Measurements from ENCODE around the gene CDH2. TPM values are rescaled to one million over a fixed set of nuclear protein-coding genes. Genes with fewer than 3 reads are reported as not detected.
A peak's percentile ranks its signal among the peaks of the same experiment; 100 is the strongest.

The CDH2 gene
- total RNA-seq, 1 experiment from 2014 or later: 15.0 TPM

- intact Hi-C loops (cut with micrococcal nuclease; ENCODE audit: unreplicated experiment): no loop called here
- ChIA-PET POLR2A (ENCODE audit: low non-redundant PET) (no interaction called here), CTCF (no interaction called here)
- BruUV-seq (replicated peaks): no TSS peak
- H3K27ac ChIP-seq (ENCODE audit: low read depth, low read length, poor library complexity, severe bottlenecking): no peak overlapping the region
- no peaks in the 10 kb centered on the region for H3K4me1 ChIP-seq (ENCODE audit: insufficient read depth, low read length, poor library complexity, severe bottlenecking)
- no peak for DNase-seq (ENCODE audit: low spot score)
- H3K27me3 ChIP-seq (replicated peaks; ENCODE audit: insufficient read depth, low read depth, low read length, poor library complexity): peaks cover 6% of the 10 kb centered on the region
- H3K4me3 ChIP-seq (ENCODE audit: low read depth, low read length, poor library complexity, severe bottlenecking): no peak overlapping the region
- no peaks in the 10 kb centered on the region for H3K9me3 ChIP-seq (ENCODE audit: low read depth, low read length, poor library complexity, severe bottlenecking)
- TF ChIP-seq CTCF (conservative IDR thresholded peaks at IDR 0.05; ENCODE audit: low read depth, low read length) (no peak), EZH2 (IDR thresholded peaks at IDR 0.05; ENCODE audit: borderline replicate concordance, low read depth, low read length, poor library complexity, severe bottlenecking) (no peak)
- no peaks in the 10 kb centered on the region for H3K36me3 ChIP-seq (ENCODE audit: insufficient read depth, low read length, poor library complexity, severe bottlenecking)
Observed at GRCh38 chr18:27959101-27959500, 217.8 kb downstream of the CDH2 start.

GRCh38 chr18:27956001-27956640 lies 220.8 kb downstream of the CDH2 start:
- peak; percentile 6 for DNase-seq (ENCODE audit: low spot score)
- Histone ChIP-seq H3K4me3 (ENCODE audit: low read depth, low read length, poor library complexity, severe bottlenecking) (no peak overlapping the region), H3K9me3 (ENCODE audit: low read depth, low read length, poor library complexity, severe bottlenecking) (no peaks in the 10 kb centered on the region), H3K4me1 (ENCODE audit: insufficient read depth, low read length, poor library complexity, severe bottlenecking) (no peaks in the 10 kb centered on the region), H3K27me3 (replicated peaks; ENCODE audit: insufficient read depth, low read depth, low read length, poor library complexity) (peaks cover 14% of the 10 kb centered on the region), H3K36me3 (ENCODE audit: insufficient read depth, low read length, poor library complexity, severe bottlenecking) (no peaks in the 10 kb centered on the region), H3K27ac (ENCODE audit: low read depth, low read length, poor library complexity, severe bottlenecking) (no peak overlapping the region)
- POLR2A ChIA-PET (ENCODE audit: low non-redundant PET): no interaction called here
- no TSS peak for BruUV-seq (replicated peaks)
- CTCF ChIA-PET: no interaction called here
- TF ChIP-seq EZH2 (IDR thresholded peaks at IDR 0.05; ENCODE audit: borderline replicate concordance, low read depth, low read length, poor library complexity, severe bottlenecking) (no peak), CTCF (conservative IDR thresholded peaks at IDR 0.05; ENCODE audit: low read depth, low read length) (no peak)
- intact Hi-C loops (cut with micrococcal nuclease; ENCODE audit: unreplicated experiment): no loop called here

- BruUV-seq (replicated peaks): no TSS peak
- Histone ChIP-seq H3K4me3 (ENCODE audit: low read depth, low read length, poor library complexity, severe bottlenecking) (no peak overlapping the region), H3K27ac (ENCODE audit: low read depth, low read length, poor library complexity, severe bottlenecking) (no peak overlapping the region), H3K4me1 (ENCODE audit: insufficient read depth, low read length, poor library complexity, severe bottlenecking) (no peaks in the 10 kb centered on the region), H3K36me3 (ENCODE audit: insufficient read depth, low read length, poor library complexity, severe bottlenecking) (no peaks in the 10 kb centered on the region), H3K9me3 (ENCODE audit: low read depth, low read length, poor library complexity, severe bottlenecking) (no peaks in the 10 kb centered on the region), H3K27me3 (replicated peaks; ENCODE audit: insufficient read depth, low read depth, low read length, poor library complexity) (peaks cover 15% of the 10 kb centered on the region)
- DNase-seq (ENCODE audit: low spot score): no peak
- POLR2A ChIA-PET (ENCODE audit: low non-redundant PET): no interaction called here
- TF ChIP-seq CTCF (conservative IDR thresholded peaks at IDR 0.05; ENCODE audit: low read depth, low read length): no peak
- no peak for TF ChIP-seq EZH2 (IDR thresholded peaks at IDR 0.05; ENCODE audit: borderline replicate concordance, low read depth, low read length, poor library complexity, severe bottlenecking)
- CTCF ChIA-PET: no interaction called here
- intact Hi-C loops (cut with micrococcal nuclease; ENCODE audit: unreplicated experiment): no loop called here
Observed at GRCh38 chr18:27954226-27954625, 222.7 kb downstream of the CDH2 start.

All from A673 (cell line).